SK-N-SH (cell line): ENCODE results near the gene COPS7A. TPM values are rescaled to one million over a fixed set of nuclear protein-coding genes. Genes with fewer than 3 reads are reported as not detected.

Experiments
- CTCF ChIA-PET: fragments of 300-600, 350-600 bp; formaldehyde crosslinking; extraction: SDS; loops from one replicate; lab custom pipeline; 2021; lab: Yijun Ruan, JAX
- POLR2A ChIA-PET: fragments of 350-600 bp; sonication (Branson Sonifier 250); formaldehyde crosslinking; extraction: SDS; loops from one replicate; lab custom pipeline; 2020; ENCODE audit warnings: antibody characterized with exemption, inconsistent platforms; lab: Yijun Ruan, JAX
- DNase-seq: peaks from one replicate; pipeline ENCODE4 v3.0.0; 2012
- H2AFZ ChIP-seq: fragments of 200-600 bp; sonication (generic); 2 replicates; pipeline ENCODE4 v1.8.1; 2016; ENCODE audit warnings: antibody characterized with exemption, mild to moderate bottlenecking, low read depth
- H3F3A ChIP-seq: fragments of 200-600 bp; sonication (generic); replicated peaks from 2 replicates; pipeline ENCODE3; 2016; ENCODE audit warnings: antibody characterized with exemption, mild to moderate bottlenecking; ENCODE audit not compliant: insufficient read depth
- H3K27ac ChIP-seq, 2 experiments: fragments of 200-500 bp in 1 of 2; fragments of 200-600 bp in 1 of 2; sonication (Bioruptor generic) in 1 of 2; sonication (generic), shearing (Covaris generic) in 1 of 2; 2 replicates each; pipeline versions ENCODE4 v1.5.1 to v1.6.1; 2014 to 2016; ENCODE audit warnings: low read depth in 2 of 2, inconsistent platforms in 1 of 2, low read length in 1 of 2, mild to moderate bottlenecking in 1 of 2, mixed read lengths in 1 of 2
- H3K27me3 ChIP-seq: fragments of 200-600 bp; sonication (generic), shearing (Covaris generic); 2 replicates; pipeline ENCODE4 v1.6.1; 2016; ENCODE audit warnings: mixed run types; ENCODE audit not compliant: insufficient read depth
- H3K36me3 ChIP-seq, 2 experiments: fragments of 200-500 bp in 1 of 2; fragments of 200-600 bp in 1 of 2; sonication (Bioruptor generic) in 1 of 2; sonication (generic) in 1 of 2; replicated peaks in 1 of 2; 2 replicates each; pipeline versions ENCODE3 to v1.5.1; 2014 to 2016; ENCODE audit warnings: low read length in 1 of 2, mild to moderate bottlenecking in 1 of 2; ENCODE audit not compliant: insufficient read depth in 2 of 2, control insufficient read depth in 1 of 2
- H3K4me1 ChIP-seq, 2 experiments: fragments of 200-500 bp in 1 of 2; fragments of 200-600 bp in 1 of 2; sonication (Bioruptor generic) in 1 of 2; sonication (generic), shearing (Covaris generic) in 1 of 2; 2 replicates each; pipeline versions ENCODE4 v1.5.1 to v1.6.1; 2014 to 2016; ENCODE audit warnings: low read depth in 1 of 2, low read length in 1 of 2, mixed run types in 1 of 2; ENCODE audit not compliant: insufficient read depth in 2 of 2, control insufficient read depth in 1 of 2
- H3K4me2 ChIP-seq: fragments of 200-600 bp; sonication (generic), shearing (Covaris generic); 2 replicates; pipeline ENCODE4 v1.6.1; 2017; ENCODE audit warnings: mixed run types
- H3K4me3 ChIP-seq, 2 experiments: fragments of 200-500 bp in 1 of 2; fragments of 200-600 bp in 1 of 2; sonication (Bioruptor generic) in 1 of 2; sonication (generic), shearing (Covaris generic) in 1 of 2; 2 replicates each; pipeline versions ENCODE4 v1.5.1 to v1.8.1; 2014 to 2016; ENCODE audit warnings: low read depth in 2 of 2, inconsistent platforms in 1 of 2, low read length in 1 of 2, mild to moderate bottlenecking in 1 of 2, mixed read lengths in 1 of 2, moderate library complexity in 1 of 2
- H3K79me2 ChIP-seq: fragments of 200-600 bp; sonication (generic); 2 replicates; pipeline ENCODE4 v1.8.1; 2017; ENCODE audit warnings: mild to moderate bottlenecking; ENCODE audit not compliant: insufficient read depth
- H3K9ac ChIP-seq: fragments of 200-600 bp; sonication (generic); 2 replicates; pipeline ENCODE4 v1.6.1; 2017; ENCODE audit warnings: mixed run types
- H3K9me2 ChIP-seq: fragments of 200-600 bp; sonication (generic); 2 replicates; pipeline ENCODE4 v1.6.1; 2017; ENCODE audit warnings: mixed run types
- H3K9me3 ChIP-seq: fragments of 200-600 bp; sonication (generic); 2 replicates; pipeline ENCODE4 v1.6.1; 2017; ENCODE audit warnings: mixed run types, mild to moderate bottlenecking, moderate library complexity
- H4K20me1 ChIP-seq: fragments of 200-600 bp; sonication (generic); 2 replicates; pipeline ENCODE4 v1.6.1; 2017; ENCODE audit warnings: mild to moderate bottlenecking, mixed run types; ENCODE audit not compliant: insufficient read depth
- ELF1 ChIP-seq: IDR thresholded peaks from 2 replicates; pipeline ENCODE4 v1.4.0; 2012
- EP300 ChIP-seq, 2 experiments: IDR thresholded peaks; 2 replicates each; pipeline versions ENCODE4 v1.4.0 to v1.6.1; 2012; ENCODE audit warnings: borderline replicate concordance in 1 of 2, low read depth in 1 of 2, low read length in 1 of 2
- FOXJ3 ChIP-seq: sonication (generic); formaldehyde crosslinking; IDR thresholded peaks from 2 replicates; pipeline ENCODE4 v1.5.1; 2020; ENCODE audit warnings: mild to moderate bottlenecking, missing genetic modification reagents
- GABPA ChIP-seq: IDR thresholded peaks from 2 replicates; pipeline ENCODE4 v1.4.0; 2012; ENCODE audit warnings: low read depth, mild to moderate bottlenecking
- GATA2 ChIP-seq: sonication (generic); formaldehyde crosslinking; IDR thresholded peaks from 2 replicates; pipeline ENCODE4 v1.5.0; 2020; ENCODE audit warnings: mild to moderate bottlenecking, missing genetic modification reagents
- JUND ChIP-seq: IDR thresholded peaks from 2 replicates; pipeline ENCODE4 v1.4.0; 2012
- MXI1 ChIP-seq: IDR thresholded peaks from 2 replicates; pipeline ENCODE4 v1.6.1; 2012; ENCODE audit warnings: mild to moderate bottlenecking, low read depth, low read length, improper control_type of control experiment
- NRF1 ChIP-seq: IDR thresholded peaks from 2 replicates; pipeline ENCODE4 v1.6.1; 2012; ENCODE audit warnings: low read depth, mild to moderate bottlenecking, low read length
- RAD21 ChIP-seq: IDR thresholded peaks from 2 replicates; pipeline ENCODE4 v1.6.1; 2012; ENCODE audit warnings: mild to moderate bottlenecking, low read length
- SIN3A ChIP-seq: IDR thresholded peaks from 2 replicates; pipeline ENCODE4 v1.6.1; 2012; ENCODE audit warnings: low read depth, mild to moderate bottlenecking, low read length, moderate library complexity, borderline replicate concordance
- SMC3 ChIP-seq: IDR thresholded peaks from 2 replicates; pipeline ENCODE4 v1.6.1; 2012; ENCODE audit warnings: low read depth, low read length, improper control_type of control experiment
- TAF1 ChIP-seq: IDR thresholded peaks from 2 replicates; pipeline ENCODE4 v1.6.1; 2012; ENCODE audit warnings: low read depth, mild to moderate bottlenecking, low read length, moderate library complexity, borderline replicate concordance
- YY1 ChIP-seq: IDR thresholded peaks from 2 replicates; pipeline ENCODE4 v1.4.0; 2012; ENCODE audit warnings: low read depth, mild to moderate bottlenecking
- WGBS: methylation state at CpG from one replicate; pipeline ENCODE4 v1.1.6; 2017; ENCODE audit warnings: low lambda C conversion rate; 5-methylcytosine and 5-hydroxymethylcytosine counted together
- polyA plus RNA-seq, 3 experiments: library from polyadenylated mRNA; depleted of rRNA; stranded (reverse); fragments of >200 nt; gene quantifications; 2 replicates each; pipeline ENCODE4 v1.2.3, GENCODE V29; 2012
- TF ChIP-seq, protein P1 (sequence below): fragments of 150-350 bp; IDR thresholded peaks from 2 replicates; pipeline ENCODE4 v1.6.1; 2016; ENCODE audit warnings: mild to moderate bottlenecking, low read depth, low read length
- TF ChIP-seq, protein P2 (sequence below): IDR thresholded peaks from 2 replicates; pipeline ENCODE4 v1.4.0; 2012; ENCODE audit warnings: low read depth
- TF ChIP-seq, protein P3 (sequence below): IDR thresholded peaks from 2 replicates; pipeline ENCODE4 v1.4.0; 2012; ENCODE audit warnings: low read depth, borderline replicate concordance
- TF ChIP-seq, protein P4 (sequence below): fragments of 200-600 bp; sonication (generic); IDR thresholded peaks from 2 replicates; pipeline ENCODE4 v1.6.1; 2017; ENCODE audit warnings: antibody characterized with exemption, mild to moderate bottlenecking, moderate library complexity
- TF ChIP-seq, protein P5 (sequence below): fragments of 150-350 bp; IDR thresholded peaks from 2 replicates; pipeline ENCODE4 v1.6.1; 2017; ENCODE audit warnings: antibody characterized with exemption, low read length, low read depth, borderline replicate concordance

Gene COPS7A
- polyA plus RNA-seq, 1 of the 3 experiments (the other 2 are of a cell fraction) = 191 TPM

DNA sequence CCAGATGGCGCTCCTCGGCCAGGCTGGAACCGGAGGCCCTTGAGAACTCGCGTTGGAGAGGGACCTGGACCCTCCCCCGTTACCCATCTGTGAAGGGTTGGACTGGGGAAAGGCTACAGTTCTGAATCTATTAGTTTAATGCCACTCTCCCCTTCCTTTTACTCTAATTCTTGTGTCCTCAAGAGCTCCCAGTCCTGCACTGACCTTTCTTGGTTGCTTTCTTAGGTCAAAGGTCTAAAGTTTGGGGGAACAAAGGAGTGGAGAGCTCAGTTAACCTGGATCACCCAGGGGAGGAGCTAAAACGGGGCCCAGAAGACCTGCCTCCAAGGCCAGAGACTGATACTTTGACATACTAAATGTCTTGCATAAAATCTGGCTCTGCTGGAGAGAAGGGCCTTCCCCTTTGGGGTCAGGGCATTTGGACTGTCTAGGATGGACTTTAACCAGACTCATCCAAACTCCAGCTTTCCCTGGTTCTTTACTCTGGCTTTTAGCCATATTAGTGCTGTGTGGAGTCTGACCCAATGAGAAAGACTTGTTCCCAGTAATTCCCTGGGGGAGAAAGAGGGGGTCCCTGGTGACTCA, 30.0 kb downstream of the COPS7A start:
- Histone ChIP-seq H2AFZ (peak overlapping the region; percentile 41; the same call in 1 of the 2 replicates), H3K4me3 (peak overlapping the region in 1 of 2 experiments; percentile 91; a peak in 1 of 4 replicates)

DNA sequence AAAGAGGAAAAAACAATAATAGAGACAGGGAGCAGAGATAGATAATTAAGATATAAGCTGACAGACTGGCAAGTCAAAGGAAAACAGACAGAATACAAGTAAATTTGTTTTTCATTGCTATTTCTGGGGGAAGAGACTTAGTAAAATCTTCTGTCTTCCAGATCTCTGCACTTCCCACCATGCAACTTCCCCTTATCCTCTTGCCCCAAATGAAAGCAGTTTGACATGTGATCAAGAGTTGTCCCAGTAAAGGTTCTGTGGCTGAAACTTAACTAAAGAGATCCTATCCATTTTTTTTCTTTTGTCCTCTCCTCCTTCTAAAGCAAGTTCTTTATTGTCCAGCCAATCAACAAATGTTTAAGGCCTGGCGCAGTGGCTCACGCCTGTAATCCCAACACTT, 30.6 kb downstream of the COPS7A start:
- peaks cover 12% of the 10 kb centered on the region for H4K20me1 ChIP-seq
- no peak overlapping the region for H3K9ac ChIP-seq
- H2AFZ ChIP-seq = peak overlapping the region; percentile 41; the same call in 1 of the 2 replicates
- ChIA-PET CTCF (interaction anchor here (0.7 to 12.7 kb wide), 26 partner anchors 8 to 224 kb away, joined by 3 to 343 read pairs (median 18); partner anchors contain the start of genes CDCA3, COPS7A, GPR162 and LAG3), POLR2A (interaction anchor here (1.3 to 4.8 kb wide), 12 partner anchors 9 to 141 kb away, joined by 3 to 89 read pairs (median 10); partner anchors contain the start of genes COPS7A, P3H3, PTMS and SPSB2)
- TF ChIP-seq ELF1 (no peak), GATA2 (CRISPR knock-in tag) (no peak), MXI1 (no peak), GABPA (no peak), TAF1 (no peak), JUND (no peak), NRF1 (no peak), SMC3 (no peak)
- TF ChIP-seq, protein P1, sequence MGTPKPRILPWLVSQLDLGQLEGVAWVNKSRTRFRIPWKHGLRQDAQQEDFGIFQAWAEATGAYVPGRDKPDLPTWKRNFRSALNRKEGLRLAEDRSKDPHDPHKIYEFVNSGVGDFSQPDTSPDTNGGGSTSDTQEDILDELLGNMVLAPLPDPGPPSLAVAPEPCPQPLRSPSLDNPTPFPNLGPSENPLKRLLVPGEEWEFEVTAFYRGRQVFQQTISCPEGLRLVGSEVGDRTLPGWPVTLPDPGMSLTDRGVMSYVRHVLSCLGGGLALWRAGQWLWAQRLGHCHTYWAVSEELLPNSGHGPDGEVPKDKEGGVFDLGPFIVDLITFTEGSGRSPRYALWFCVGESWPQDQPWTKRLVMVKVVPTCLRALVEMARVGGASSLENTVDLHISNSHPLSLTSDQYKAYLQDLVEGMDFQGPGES = no peak
- TF ChIP-seq, protein P2, sequence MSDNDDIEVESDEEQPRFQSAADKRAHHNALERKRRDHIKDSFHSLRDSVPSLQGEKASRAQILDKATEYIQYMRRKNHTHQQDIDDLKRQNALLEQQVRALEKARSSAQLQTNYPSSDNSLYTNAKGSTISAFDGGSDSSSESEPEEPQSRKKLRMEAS = no peak
- TF ChIP-seq, protein P3, sequence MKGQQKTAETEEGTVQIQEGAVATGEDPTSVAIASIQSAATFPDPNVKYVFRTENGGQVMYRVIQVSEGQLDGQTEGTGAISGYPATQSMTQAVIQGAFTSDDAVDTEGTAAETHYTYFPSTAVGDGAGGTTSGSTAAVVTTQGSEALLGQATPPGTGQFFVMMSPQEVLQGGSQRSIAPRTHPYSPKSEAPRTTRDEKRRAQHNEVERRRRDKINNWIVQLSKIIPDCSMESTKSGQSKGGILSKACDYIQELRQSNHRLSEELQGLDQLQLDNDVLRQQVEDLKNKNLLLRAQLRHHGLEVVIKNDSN = no peak
- WGBS = 98% methylated on average over 2 of the region's 2 CpGs
- peak overlapping the region; percentile 43 to 80; a peak in 3 of 4 replicates for H3K27ac ChIP-seq
- H3K36me3 ChIP-seq = peaks cover 23 to 25% of the 10 kb centered on the region in 2 experiments
- H3K4me1 ChIP-seq = peaks cover 14 to 18% of the 10 kb centered on the region in 2 experiments
- no peak for DNase-seq
- no peaks in the 10 kb centered on the region for H3K9me2 ChIP-seq
- H3K79me2 ChIP-seq = peaks cover 34% of the 10 kb centered on the region
- H3K4me2 ChIP-seq = peak overlapping the region; percentile 64; the same call in 1 of the 2 replicates
- no peaks in the 10 kb centered on the region for H3K9me3 ChIP-seq
- no peaks in the 10 kb centered on the region for H3K27me3 ChIP-seq
- H3K4me3 ChIP-seq = no peak overlapping the region
- peaks cover 4% of the 10 kb centered on the region for H3F3A ChIP-seq

More for the DNA sequence above, 30.0 kb downstream of the COPS7A start:
- H3K9me3 ChIP-seq = no peaks in the 10 kb centered on the region
- peaks cover 34% of the 10 kb centered on the region for H3K79me2 ChIP-seq
- no peaks in the 10 kb centered on the region for H3K9me2 ChIP-seq
- H3K4me2 ChIP-seq = peak overlapping the region; percentile 64; the same call in 1 of the 2 replicates
- H3F3A ChIP-seq = peaks cover 4% of the 10 kb centered on the region
- POLR2A ChIA-PET = interaction anchor here (0.5 to 4.8 kb wide), 17 partner anchors 10 to 177 kb away, joined by 3 to 89 read pairs (median 10); partner anchors contain the start of genes COPS7A, GPR162, P3H3 and PTMS
- WGBS = 2% methylated on average over 5 of the region's 7 CpGs
- peaks cover 12% of the 10 kb centered on the region for H4K20me1 ChIP-seq
- peaks cover 14 to 18% of the 10 kb centered on the region in 2 experiments for H3K4me1 ChIP-seq
- DNase-seq = no peak
- H3K36me3 ChIP-seq = peaks cover 28 to 31% of the 10 kb centered on the region in 2 experiments
- H3K27ac ChIP-seq = peak overlapping the region; percentile 43 to 80
- H3K9ac ChIP-seq = peak overlapping the region; percentile 17; the same call in 1 of the 2 replicates
- no peaks in the 10 kb centered on the region for H3K27me3 ChIP-seq
- TF ChIP-seq, protein P4, sequence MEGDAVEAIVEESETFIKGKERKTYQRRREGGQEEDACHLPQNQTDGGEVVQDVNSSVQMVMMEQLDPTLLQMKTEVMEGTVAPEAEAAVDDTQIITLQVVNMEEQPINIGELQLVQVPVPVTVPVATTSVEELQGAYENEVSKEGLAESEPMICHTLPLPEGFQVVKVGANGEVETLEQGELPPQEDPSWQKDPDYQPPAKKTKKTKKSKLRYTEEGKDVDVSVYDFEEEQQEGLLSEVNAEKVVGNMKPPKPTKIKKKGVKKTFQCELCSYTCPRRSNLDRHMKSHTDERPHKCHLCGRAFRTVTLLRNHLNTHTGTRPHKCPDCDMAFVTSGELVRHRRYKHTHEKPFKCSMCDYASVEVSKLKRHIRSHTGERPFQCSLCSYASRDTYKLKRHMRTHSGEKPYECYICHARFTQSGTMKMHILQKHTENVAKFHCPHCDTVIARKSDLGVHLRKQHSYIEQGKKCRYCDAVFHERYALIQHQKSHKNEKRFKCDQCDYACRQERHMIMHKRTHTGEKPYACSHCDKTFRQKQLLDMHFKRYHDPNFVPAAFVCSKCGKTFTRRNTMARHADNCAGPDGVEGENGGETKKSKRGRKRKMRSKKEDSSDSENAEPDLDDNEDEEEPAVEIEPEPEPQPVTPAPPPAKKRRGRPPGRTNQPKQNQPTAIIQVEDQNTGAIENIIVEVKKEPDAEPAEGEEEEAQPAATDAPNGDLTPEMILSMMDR = peak; percentile 97; the same call in 1 of the 2 replicates
- TF ChIP-seq SIN3A (peak; percentile 1; the same call in 1 of the 2 replicates), FOXJ3 (CRISPR knock-in tag) (no peak), SMC3 (peak; percentile 98), RAD21 (peak; percentile 99), GATA2 (CRISPR knock-in tag) (no peak), MXI1 (peak; percentile 51; the same call in 1 of the 2 replicates), YY1 (no peak), EP300 (IDR thresholded peaks at IDR 0.05; ENCODE audit: borderline replicate concordance in 1 of 2, low read depth in 1 of 2, low read length in 1 of 2) (0 out of 4 replicates have a peak, but pooled peaks of 1 of the 2 experiments have one; percentile 39)
- TF ChIP-seq, protein P5, sequence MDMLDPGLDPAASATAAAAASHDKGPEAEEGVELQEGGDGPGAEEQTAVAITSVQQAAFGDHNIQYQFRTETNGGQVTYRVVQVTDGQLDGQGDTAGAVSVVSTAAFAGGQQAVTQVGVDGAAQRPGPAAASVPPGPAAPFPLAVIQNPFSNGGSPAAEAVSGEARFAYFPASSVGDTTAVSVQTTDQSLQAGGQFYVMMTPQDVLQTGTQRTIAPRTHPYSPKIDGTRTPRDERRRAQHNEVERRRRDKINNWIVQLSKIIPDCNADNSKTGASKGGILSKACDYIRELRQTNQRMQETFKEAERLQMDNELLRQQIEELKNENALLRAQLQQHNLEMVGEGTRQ = no peak
- CTCF ChIA-PET = interaction anchor here (0.7 to 12.7 kb wide), 30 partner anchors 9 to 223 kb away, joined by 3 to 343 read pairs (median 15); partner anchors contain the start of genes CDCA3, COPS7A, GPR162 and LAG3
